Ramos (cell line): ENCODE measurements around the gene EXOC5.

Experiments used
- in situ Hi-C: fragments of 300-500 bp; cut with MboI; formaldehyde crosslinking; loops from one replicate; pipeline ENCODE4 v1.14.3; 2022; ENCODE audit warnings: low sequenced_read_pairs; ENCODE audit not compliant: unreplicated experiment

The EXOC5 gene, protein sequence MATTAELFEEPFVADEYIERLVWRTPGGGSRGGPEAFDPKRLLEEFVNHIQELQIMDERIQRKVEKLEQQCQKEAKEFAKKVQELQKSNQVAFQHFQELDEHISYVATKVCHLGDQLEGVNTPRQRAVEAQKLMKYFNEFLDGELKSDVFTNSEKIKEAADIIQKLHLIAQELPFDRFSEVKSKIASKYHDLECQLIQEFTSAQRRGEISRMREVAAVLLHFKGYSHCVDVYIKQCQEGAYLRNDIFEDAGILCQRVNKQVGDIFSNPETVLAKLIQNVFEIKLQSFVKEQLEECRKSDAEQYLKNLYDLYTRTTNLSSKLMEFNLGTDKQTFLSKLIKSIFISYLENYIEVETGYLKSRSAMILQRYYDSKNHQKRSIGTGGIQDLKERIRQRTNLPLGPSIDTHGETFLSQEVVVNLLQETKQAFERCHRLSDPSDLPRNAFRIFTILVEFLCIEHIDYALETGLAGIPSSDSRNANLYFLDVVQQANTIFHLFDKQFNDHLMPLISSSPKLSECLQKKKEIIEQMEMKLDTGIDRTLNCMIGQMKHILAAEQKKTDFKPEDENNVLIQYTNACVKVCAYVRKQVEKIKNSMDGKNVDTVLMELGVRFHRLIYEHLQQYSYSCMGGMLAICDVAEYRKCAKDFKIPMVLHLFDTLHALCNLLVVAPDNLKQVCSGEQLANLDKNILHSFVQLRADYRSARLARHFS

DNA sequence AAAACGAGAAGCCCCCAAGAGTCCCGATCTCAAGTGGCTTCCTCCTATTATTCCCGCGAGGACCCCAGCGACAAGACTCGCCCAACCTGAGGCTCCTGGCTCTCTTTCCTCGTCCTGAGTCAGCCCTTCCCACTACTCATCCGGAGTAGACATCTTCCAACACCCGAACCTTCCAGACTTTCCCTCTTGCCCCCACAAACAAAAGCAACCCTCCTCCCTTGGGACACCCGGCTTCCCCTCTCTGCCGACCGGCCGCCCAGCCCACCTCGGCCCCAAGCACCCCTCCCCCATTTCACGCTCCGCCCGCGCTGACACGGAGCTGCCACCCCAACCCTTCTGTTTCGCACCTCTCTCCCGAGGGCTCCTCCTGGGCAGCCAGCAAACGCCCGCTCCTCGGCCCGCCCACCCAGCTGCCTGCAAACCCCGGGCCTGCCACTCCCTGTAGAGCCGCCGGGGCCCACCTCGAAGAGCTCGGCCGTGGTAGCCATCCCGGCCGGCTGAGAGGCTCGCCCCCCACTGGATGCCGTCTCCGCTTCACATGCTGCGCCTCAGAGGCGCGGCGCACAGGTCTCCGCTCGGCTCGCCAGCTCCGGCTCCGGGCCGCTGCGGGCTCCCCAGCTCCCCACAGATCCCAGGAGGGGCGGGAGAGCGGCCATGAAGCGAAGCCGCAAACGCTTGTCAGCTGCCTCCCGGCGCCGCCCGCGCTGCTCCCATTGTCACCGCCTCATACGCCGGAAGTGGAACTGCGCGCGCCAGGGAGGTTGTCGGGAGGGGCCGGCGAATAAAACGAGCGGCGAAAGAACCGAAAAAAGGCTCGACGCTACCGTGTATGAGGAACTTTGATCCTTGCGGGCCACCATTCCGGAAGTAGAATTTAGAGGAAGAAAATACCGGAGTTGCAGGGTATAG, at the start of gene EXOC5, which contains the start of gene AP5M1:
Gene EXOC5, minus strand, starts transcription at position 745 of the 909 bp plus-strand sequence. Its CDS starts 257 bp downstream, at position 488.
Gene AP5M1, plus strand, starts transcription at position 811 of the 909 bp plus-strand sequence. CDS start 344 bp downstream, outside the sequence.
- in situ Hi-C loops = no loop called here

DNA sequence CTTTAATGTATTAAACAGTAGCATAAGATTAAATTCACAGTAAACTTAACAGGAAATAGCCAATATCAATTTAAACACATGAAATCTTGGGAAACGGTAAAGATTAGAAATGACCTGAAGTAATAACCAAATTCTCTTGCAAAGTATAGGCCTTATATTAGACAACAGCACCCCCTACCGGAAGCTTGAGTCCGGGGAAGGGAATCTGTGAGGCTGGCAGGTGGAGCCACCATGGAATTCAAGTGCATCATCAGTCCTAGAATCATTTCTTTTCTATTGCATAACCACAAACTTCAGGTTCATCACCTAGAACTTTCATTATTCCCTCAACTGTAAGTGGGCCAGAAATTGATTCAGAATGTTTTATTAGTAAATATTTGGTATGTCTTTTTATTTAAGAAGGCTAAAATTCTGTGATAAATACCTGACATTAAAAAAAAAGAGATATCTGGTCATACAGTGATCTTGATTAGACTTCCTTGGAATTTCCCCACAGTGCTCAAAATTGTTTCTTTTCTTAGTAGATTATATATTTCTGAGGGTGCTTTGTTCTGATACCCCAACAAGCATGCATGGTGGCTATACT, 48.6 kb upstream of the EXOC5 start:
- in situ Hi-C loops = loop anchor here (10.0 kb wide), 1 partner anchor 823 kb away; no protein-coding TSS in a partner anchor

DNA sequence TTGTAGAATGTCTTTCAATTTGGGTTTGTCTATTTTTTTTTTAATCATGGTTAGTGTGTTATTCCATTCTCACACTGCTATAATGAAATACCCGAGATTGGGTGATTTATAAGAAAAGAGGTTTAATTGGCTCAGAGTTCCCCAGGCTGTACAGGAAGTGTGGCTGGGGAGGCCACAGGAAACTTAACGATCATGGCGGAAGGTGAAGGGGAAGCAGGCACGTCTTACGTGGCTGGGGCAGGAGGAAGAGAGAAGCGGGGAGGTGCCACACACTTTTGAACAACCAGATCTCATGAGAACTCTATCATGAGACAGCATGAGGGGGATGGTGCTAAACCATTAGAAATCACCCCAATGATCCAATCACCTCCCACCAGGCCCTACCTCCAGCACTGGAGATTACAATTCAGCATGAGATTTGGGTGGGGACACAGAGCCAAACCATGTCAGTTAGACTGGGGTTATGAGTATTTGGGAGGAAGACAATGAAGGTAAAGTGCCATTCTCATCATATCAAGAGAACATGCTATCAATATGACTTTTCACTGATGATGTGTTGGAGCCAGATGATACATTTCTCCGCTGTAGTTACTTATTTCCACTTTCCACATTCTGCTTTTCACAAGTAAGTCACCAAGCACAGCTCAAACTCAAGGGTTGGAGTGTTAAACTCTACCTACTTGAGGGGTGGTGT, 45.8 kb upstream of the EXOC5 start:
- in situ Hi-C loops = loop anchor here (10.0 kb wide), 1 partner anchor 820 kb away; no protein-coding TSS in a partner anchor

DNA sequence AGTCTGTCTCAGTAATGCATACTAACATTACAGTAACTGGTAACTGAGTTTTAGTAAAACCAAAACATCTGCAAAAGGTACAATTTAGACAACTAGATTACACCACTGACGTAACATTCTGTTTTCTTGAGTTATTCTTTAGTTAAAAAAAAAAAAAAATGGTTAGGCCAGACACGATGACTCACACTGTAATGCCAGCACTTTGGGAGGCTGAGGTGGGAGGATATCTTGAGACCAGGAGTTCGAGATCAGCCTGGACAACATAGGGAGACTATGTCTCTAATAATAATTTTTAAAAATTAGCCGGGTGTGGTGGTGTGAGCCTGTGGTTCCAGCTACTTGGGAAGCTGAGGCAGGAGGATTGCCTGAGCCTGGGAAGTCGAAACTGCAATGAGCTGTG, 34.2 kb upstream of the EXOC5 start:
- in situ Hi-C loops = no loop called here

DNA sequence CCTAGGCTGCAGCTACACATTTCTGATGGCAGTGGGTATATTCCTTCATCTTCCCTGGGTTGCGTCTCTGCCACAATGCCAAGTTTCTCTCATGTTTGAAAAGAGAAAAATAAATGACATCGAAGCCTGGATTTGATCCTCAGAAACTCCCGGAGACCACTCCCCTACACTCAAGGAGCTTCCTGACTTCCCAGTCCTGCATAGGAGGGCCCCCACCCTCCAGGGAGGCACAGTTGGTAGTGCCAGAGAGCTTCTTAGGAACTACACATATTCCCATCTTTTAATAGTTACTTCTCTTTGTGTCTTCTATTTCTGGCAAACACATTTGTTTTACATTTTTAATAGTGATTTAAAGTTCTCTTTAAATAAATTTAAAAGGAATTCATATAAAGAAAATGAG, 30.8 kb upstream of the EXOC5 start:
- in situ Hi-C loops = no loop called here

DNA sequence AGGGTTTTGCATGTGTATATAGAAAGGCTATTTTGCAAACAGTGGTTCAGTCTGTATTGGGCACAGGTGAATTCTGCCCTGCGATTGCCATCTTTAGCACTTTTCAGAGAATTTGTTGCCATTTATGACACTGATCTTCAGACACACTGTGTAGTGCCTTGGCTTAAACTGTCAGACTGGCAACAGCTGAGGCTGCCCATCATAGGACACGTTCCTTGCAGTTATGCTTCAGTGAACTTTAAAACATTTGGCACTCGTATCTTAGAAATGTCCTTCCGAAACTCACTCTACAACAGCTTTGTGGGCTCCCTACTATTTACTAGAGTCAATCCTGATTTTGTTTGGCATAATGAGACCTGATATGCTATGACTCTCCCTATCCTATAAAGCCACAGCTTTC, 29.1 kb upstream of the EXOC5 start:
- in situ Hi-C loops = no loop called here

DNA sequence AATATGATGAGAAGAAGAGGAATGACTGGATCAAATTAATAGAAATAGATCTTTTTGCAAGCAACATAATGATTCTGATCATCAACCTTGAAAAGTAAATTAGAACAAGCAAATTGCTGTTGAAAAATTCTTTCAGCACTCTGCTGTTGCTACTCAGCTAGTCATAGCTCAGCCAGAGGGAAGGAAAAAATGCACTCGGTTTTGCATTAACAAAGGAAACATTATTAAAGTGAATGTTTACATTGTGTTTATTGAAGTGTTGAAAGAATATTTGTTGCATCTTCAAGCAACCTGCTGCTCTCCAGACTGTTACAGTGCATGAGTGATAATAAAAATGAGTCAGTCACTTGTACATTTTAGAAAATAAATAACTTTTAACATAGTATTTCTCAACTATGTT, 26.5 kb upstream of the EXOC5 start:
- in situ Hi-C loops = no loop called here

DNA sequence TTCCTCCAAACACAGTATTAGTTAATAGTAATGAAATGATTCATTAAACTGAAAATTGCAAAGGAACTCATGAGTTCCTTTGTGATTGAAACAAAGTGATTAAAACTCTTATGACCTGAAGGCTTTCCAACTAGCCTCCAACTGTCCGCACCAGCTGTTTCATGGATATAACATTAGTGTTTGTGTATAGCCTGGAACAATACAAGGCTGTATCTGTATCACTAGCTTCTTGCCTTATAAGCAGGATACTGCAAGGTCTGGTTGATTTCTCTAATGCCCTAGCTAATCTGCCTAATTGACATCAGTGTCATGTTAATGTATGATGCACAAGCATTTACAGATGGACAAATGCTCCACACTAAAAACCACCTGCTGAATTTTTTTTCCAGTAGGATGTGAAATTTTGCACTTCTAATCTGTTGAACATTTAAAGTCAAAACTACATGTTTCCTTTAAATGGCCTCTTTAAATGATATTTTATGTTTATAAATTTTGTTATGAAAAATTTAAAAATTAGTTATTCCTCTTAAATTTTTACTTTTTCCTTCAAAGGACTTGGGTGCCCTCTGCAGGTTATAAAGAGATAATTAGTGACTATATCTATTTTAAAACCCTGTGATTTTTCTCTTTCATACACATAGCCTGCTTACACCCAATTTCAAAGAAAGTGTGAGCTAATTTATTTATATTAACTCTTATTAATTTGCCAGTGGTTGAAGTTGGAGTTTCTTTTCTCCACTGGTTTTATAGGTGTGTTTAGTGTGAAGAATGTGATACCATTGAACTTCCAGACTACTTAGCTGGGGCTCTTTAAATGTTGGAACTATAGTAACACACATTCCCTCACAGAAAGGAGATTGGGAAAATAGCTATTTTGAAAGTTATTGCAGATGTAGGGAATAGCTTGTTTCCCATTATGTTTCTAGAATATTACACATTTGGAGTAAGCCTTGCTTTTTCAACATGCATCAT, 25.4 kb upstream of the EXOC5 start:
- in situ Hi-C loops = no loop called here

DNA sequence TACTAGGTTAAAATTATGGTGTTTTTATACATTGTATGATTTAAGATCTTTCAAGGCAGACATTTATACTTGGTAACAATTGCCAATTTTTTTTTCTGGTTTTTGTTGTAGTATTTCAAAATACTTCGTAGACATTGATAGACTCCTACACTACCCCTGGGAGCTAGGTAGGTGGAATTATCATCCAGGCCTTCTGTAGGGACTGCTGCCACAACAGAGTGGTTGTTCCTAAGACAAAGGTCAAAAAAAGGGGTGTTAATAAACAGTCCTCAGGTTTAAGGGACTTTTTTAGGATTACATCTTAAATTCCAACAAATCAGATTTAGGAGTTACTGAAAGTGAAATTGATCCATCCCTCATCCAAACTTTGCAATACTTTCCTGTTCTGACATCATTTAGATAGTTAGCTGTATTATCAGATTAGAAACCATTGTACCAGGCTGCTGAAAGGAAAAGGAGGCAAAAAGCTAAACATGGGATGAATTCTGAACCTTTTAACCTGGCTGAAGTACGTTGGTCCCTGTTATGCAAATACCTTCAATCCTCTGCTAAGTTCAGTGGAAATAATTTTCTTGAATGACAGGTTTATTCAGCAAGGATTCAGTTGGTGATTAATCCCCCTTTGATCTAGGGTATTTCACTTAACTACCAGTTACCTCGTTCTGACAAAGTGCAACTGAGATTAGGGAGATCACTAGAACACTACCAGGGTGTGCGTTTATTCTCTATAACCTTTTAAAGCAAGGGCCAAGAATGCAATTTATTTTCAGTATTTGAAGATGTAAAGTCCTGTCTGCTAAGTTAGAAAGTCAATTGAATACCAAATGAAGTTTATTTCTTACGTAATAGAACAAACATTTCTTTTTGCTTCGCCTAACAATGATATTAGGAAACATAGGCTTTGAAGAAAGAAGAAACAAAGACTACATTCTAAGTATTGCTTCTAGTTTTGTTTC, 23.3 kb upstream of the EXOC5 start:
- in situ Hi-C loops = no loop called here

DNA sequence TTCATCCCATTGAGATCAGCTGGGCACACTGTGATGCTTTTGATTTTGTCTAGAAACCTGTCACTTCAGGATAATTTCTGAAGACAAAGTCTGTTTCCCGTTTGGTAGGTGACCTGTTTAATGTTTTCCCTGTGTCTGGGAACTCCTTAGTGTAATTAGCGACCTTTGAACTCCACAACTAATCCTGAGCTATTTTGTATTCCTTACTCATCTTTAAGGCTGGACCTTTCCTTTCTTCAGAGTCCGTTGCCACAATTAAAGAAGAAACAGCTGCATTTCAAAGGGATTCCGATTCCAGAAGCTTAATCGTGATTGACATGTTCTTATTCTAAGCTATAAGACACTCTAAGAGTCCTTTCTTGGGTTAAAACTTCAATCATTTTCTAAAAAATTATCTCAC, 22.0 kb upstream of the EXOC5 start:
- in situ Hi-C loops = no loop called here

DNA sequence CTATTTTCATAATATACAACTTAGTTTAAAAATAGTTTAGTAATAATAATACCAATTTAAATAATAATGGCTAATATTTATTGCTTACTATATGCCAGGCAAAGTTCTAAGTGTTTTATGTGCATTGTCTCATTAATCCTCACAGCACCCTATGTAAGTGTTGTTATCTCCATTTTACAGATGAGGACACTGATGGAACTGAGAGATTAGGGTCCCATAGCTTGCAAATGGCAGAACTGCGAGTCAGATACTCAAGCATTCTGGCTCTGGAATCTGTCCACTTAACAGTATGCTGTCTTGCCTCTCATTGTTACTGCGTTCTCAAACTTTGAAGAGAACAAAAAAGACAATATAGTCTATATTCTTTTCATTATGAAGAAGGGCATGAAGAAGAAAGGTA, 19.0 kb upstream of the EXOC5 start:
- in situ Hi-C loops = no loop called here

DNA sequence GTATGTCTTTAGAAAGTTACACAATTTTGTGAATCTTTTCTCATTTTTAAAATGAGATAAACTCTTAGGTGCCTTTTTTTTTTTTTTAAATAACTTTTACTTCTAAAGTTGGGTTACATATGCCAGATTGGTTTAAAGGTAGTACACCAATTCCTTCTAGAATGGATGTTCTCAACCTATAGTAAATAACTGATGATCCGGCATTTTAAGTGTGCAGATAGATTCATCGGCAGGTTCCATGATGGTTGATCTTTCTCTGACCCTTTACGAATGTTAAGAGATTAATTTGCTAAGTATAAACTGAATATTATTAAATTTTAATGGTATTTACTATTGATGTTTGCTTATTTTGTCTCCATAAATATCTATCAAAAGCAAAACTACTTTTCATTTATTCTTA, 8.4 kb upstream of the EXOC5 start:
- in situ Hi-C loops = no loop called here

DNA sequence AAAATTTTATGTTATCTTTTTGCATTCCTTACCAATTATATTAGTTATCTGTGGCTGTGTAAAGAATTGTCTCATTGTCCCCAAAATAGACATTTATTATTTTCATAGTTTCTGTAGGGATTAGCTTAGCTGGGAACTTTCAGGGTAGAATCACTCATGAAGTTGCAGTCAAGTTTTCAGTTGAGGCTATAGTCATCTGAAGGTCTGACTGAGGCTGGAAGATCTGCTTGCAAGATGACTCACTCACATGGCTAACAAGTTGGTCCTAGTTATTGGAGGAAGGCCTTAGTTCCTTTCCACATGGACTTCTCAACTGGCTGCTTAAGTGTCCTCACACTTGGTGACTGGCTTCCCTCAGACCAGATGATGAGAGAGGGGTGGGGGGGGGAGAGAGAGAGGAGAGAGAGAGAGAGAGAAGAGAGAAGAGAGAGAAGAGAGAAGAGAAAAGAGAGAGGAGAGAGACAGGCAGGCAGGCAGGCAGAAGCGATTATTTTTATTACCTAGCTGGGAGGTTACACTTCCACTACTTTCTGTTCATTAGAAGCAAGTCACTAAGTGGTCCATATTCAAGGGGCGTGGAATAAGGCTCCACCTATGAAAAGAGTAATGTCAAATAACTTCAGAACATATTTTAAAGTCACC, 6.4 kb upstream of the EXOC5 start:
- in situ Hi-C loops = no loop called here

DNA sequence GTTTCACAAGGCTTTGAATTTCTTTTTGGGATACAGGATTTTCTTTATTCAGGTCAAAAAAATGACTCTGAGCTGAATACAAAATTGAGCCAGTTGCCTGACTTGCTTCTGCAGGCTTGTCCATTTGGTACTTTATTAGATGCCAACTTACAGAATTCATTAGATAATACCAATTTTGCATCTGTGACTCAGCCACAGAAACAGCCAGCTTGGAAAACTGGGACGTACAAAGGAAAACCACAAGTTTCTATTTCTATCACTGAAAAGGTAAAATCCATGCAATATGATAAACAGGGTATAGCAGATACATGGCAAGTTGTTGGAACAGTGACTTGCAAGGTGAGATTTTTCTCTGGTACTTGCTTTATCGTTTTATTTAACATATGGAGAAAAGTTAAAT, 5.8 kb upstream of the EXOC5 start:
- in situ Hi-C loops = no loop called here

DNA sequence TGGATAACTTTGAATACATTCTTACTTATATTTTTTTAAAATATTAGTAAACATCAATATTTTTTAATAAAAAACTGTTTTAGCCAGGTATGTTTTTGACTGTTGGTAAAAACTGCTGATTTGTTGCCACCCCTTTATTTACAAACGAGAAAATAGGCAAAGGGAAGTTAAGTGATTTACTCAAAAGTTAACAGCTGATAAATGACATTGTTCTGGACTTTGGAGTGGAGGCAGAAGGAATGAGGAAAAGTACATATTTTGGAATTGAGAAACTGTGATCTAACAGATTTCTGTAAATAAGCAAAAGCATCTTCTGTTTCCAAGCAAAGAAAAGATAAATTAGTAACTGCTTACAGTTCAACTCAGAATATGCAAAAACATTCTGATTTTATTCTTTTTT, 4.5 kb upstream of the EXOC5 start:
- in situ Hi-C loops = no loop called here

DNA sequence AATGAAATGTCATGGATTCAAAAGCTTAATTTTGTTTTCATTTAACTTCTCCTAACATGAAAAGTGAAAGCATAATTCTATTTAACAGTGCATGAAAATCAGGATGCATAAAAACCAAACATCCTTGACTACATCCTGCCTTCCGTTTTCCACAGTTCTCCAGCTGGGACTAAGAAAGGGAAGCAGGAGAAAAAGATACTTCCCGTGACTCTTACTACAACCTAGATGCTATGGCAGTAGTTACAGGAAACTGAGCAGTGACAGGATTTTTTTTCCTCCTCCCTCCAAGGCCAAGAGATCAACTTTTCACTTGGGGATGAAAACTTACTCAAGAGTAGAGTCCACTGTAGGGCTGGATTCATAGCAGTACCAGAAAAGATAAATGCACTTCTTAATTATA, 2.6 kb downstream of the EXOC5 start:
- in situ Hi-C loops = no loop called here

DNA sequence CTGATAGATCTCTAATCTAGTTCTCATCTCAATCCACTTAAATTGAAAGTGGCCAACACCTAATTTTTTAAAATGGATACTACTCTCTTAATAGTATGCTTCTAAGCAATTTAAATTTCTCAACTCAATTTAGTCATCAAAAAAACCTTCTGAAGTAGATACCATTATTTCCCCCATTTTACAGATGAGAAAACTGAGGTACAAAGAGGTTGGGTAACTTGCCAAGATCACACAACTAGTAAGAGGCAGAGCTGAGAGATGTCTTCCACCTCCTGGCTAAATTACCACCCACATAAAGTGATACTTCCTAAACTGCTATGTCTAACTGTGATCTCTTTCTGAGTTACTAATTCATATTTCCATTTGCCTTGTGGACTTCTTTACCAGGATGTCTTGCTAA, 6.6 kb downstream of the EXOC5 start:
- in situ Hi-C loops = no loop called here
